ENCODE results near the gene AKNAD1.
A peak's percentile ranks its signal among the peaks of the same experiment; 100 is the strongest.

AKNAD1 gene

DNA sequence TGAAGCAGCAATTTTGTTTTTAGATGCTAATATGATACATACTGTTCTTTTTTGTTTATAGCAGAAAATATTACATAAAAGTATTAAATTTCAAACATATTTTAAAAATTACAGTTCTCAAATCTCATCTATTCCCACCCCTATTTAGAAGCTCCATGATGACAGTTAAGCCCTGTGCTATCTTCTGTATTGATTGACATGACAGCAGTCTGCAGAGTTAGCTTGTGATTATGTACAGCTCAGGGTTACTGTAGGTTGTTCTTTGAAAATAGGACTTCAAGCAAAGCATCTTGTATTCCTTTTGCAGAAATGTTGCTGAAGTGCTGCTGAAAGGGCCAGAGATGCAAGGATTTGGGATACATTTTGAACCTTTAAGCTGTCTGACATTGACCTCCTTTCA, 28.1 kb upstream of the AKNAD1 start:
- Histone ChIP-seq H3K36me3 (ENCODE audit: insufficient read depth, low read length) (no peaks in the 10 kb centered on the region), H3K79me2 (ENCODE audit: control insufficient read depth, insufficient read depth, low read length, unreplicated experiment) (peaks cover 42% of the 10 kb centered on the region), H3K27ac (ENCODE audit: low read depth, low read length) (no peak overlapping the region), H3K4me1 (ENCODE audit: control insufficient read depth, insufficient read depth, low read length, unreplicated experiment) (peaks cover 11% of the 10 kb centered on the region), H3K4me3 (ENCODE audit: low read depth, low read length) (no peak overlapping the region), H3K27me3 (ENCODE audit: insufficient read depth, low read length) (no peaks in the 10 kb centered on the region), H2AFZ (ENCODE audit: low read length, unreplicated experiment) (no peak overlapping the region)

DNA sequence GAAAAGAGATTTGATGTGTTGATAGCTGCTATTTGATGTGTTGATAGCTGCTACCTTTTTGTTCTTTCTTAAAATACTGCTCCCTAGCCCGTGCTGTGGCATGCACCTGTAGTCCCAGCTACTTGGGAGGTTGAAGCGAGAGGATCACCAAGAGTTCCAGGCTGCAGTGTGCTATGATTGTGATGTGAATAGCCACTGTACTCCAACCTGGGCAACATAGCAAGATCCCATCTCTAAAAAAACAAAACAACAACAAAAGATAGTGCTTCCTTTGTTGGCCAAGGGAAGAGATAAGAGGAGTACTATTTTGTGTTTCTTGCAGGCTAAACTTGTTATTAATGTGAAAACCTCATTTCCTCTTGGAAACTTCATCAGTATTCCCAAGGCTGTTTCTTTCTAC, 25.9 kb upstream of the AKNAD1 start:
- Histone ChIP-seq H3K27me3 (ENCODE audit: insufficient read depth, low read length) (no peaks in the 10 kb centered on the region), H3K27ac (ENCODE audit: low read depth, low read length) (no peak overlapping the region), H2AFZ (ENCODE audit: low read length, unreplicated experiment) (no peak overlapping the region), H3K79me2 (ENCODE audit: control insufficient read depth, insufficient read depth, low read length, unreplicated experiment) (peaks cover 63% of the 10 kb centered on the region), H3K4me1 (ENCODE audit: control insufficient read depth, insufficient read depth, low read length, unreplicated experiment) (peaks cover 18% of the 10 kb centered on the region), H3K36me3 (ENCODE audit: insufficient read depth, low read length) (no peaks in the 10 kb centered on the region), H3K4me3 (ENCODE audit: low read depth, low read length) (no peak overlapping the region)

DNA sequence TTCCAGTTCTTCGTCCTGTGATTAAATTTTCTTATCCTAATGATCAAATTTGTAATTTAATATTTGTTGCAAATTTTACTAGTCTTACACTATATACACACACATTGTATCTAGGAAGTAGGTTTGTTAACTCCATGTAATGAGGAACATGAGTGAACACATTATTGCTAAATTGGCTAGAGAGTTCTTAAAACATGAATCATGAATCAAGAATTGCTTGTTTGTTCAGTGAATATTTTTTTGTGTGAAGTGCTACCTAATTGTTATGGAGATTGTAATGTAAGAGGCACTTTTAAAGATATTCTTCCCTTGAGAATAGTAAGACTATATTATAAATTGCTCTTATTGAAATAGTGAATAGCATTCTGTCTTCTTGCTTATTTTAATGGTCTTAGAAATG, 24.5 kb upstream of the AKNAD1 start:
- H3K27ac ChIP-seq (ENCODE audit: low read depth, low read length), result no peak overlapping the region
- no peak overlapping the region for H3K4me3 ChIP-seq (ENCODE audit: low read depth, low read length)
- peaks cover 18% of the 10 kb centered on the region for H3K4me1 ChIP-seq (ENCODE audit: control insufficient read depth, insufficient read depth, low read length, unreplicated experiment)
- H3K36me3 ChIP-seq (ENCODE audit: insufficient read depth, low read length), result no peaks in the 10 kb centered on the region
- H2AFZ ChIP-seq (ENCODE audit: low read length, unreplicated experiment), result no peak overlapping the region
- no peaks in the 10 kb centered on the region for H3K27me3 ChIP-seq (ENCODE audit: insufficient read depth, low read length)
- peaks cover 64% of the 10 kb centered on the region for H3K79me2 ChIP-seq (ENCODE audit: control insufficient read depth, insufficient read depth, low read length, unreplicated experiment)

DNA sequence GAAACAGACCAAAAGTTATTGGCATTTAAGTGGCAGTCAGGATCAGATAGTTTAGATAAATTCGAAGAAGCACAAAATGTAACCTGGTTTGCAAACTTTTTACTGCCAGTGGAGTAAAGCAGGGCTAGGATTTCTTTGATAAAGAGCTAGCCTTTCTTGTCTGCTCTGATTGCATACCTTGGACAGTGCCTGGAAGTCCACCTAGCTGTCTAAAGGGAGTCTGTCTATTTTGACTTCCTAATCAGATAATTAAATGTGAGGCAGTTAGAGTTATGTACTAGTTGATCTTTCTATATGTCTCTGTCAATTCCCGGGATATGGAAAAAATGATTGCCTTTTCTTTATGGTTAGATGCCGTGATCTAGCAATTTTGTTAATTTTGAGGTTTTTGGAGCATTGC, 24.0 kb upstream of the AKNAD1 start:
- no peaks in the 10 kb centered on the region for H3K36me3 ChIP-seq (ENCODE audit: insufficient read depth, low read length)
- H3K4me3 ChIP-seq (ENCODE audit: low read depth, low read length), result no peak overlapping the region
- no peak overlapping the region for H3K27ac ChIP-seq (ENCODE audit: low read depth, low read length)
- no peak overlapping the region for H2AFZ ChIP-seq (ENCODE audit: low read length, unreplicated experiment)
- H3K79me2 ChIP-seq (ENCODE audit: control insufficient read depth, insufficient read depth, low read length, unreplicated experiment), result peaks cover 61% of the 10 kb centered on the region
- no peaks in the 10 kb centered on the region for H3K27me3 ChIP-seq (ENCODE audit: insufficient read depth, low read length)
- peaks cover 18% of the 10 kb centered on the region for H3K4me1 ChIP-seq (ENCODE audit: control insufficient read depth, insufficient read depth, low read length, unreplicated experiment)

DNA sequence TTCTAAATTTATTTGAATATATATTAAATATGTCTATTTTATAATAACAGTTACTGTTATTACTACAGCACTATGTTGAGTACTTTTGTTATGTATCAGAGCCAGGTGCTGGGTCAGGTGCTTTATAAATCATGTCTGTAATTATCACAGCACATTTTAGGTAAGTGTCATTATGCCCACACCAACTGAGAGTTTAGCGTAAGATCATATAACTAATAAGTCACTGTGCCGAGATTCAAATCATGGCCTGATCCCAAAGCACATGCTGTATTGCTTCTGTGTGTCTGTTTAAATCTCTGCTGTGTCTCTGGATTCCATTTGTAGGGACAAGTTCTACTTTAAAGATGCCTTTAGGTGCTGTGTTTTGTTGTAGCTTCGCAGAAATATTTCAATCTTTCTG, 21.8 kb upstream of the AKNAD1 start:
- peaks cover 60% of the 10 kb centered on the region for H3K79me2 ChIP-seq (ENCODE audit: control insufficient read depth, insufficient read depth, low read length, unreplicated experiment)
- H3K36me3 ChIP-seq (ENCODE audit: insufficient read depth, low read length), result no peaks in the 10 kb centered on the region
- no peak overlapping the region for H3K27ac ChIP-seq (ENCODE audit: low read depth, low read length)
- H3K4me3 ChIP-seq (ENCODE audit: low read depth, low read length), result peak overlapping the region; percentile 83
- no peak overlapping the region for H2AFZ ChIP-seq (ENCODE audit: low read length, unreplicated experiment)
- H3K27me3 ChIP-seq (ENCODE audit: insufficient read depth, low read length), result no peaks in the 10 kb centered on the region
- H3K4me1 ChIP-seq (ENCODE audit: control insufficient read depth, insufficient read depth, low read length, unreplicated experiment), result peaks cover 18% of the 10 kb centered on the region

DNA sequence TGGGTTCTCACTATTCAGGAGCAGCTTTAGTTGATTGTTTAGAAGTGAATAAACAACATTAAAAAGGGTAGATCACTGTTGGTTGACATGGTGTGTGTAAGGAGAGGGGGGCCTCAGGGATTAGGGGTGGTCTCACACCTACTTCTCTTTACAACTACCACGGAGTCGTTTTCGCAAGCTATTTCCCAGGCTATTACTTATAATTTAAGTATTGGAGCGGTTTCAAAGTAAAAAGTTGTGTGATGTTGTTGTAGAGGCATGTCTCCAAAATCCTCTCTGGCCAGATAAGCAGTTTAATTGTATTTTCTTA, 21.2 kb upstream of the AKNAD1 start:
- Histone ChIP-seq H3K27ac (ENCODE audit: low read depth, low read length) (peak overlapping the region; percentile 73; the same call in 1 of the 2 replicates), H3K79me2 (ENCODE audit: control insufficient read depth, insufficient read depth, low read length, unreplicated experiment) (peaks cover 55% of the 10 kb centered on the region), H2AFZ (ENCODE audit: low read length, unreplicated experiment) (no peak overlapping the region), H3K36me3 (ENCODE audit: insufficient read depth, low read length) (no peaks in the 10 kb centered on the region), H3K27me3 (ENCODE audit: insufficient read depth, low read length) (no peaks in the 10 kb centered on the region), H3K4me1 (ENCODE audit: control insufficient read depth, insufficient read depth, low read length, unreplicated experiment) (peaks cover 18% of the 10 kb centered on the region), H3K4me3 (ENCODE audit: low read depth, low read length) (peak overlapping the region; percentile 83)

DNA sequence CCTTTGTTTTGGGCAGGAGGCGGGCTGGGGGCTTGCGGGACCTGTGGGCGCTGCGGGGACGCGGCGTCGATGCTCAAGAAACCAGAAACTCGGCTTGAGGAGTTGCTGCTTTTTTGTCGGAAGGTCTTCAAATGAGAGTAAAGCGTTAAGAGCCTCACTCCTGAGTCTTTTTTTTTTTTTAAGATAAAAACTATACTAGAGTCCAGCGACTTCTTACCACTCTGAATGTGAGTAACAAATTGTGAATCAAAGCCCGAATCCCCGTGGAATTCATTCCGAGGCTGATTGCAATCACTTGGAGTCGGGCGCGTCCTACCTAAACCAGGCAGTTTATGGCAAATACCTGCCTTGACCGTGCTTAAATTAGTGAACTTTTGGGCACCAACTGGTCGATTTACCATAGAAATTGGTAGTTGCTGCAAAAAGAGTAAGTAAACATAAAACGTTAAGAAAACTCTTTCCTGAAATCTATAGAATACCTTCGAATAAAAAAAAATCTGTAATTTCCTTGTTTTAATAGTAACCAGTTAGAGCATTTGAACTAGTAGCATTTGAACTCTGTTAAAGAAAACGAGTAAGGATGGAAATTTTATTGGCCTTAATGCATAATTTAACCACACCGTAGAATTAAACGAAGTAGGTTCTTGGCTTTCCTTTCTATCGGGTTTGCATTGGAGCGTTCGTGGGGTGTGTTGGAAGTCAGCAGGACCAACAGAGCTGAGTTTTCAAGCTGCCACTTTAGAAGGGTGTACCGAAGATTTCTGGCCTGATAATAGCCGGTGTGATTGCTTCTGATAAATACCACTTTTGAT, 20.7 kb upstream of the AKNAD1 start:
- H2AFZ ChIP-seq (ENCODE audit: low read length, unreplicated experiment), result peak overlapping the region; percentile 83
- H3K4me1 ChIP-seq (ENCODE audit: control insufficient read depth, insufficient read depth, low read length, unreplicated experiment), result peaks cover 18% of the 10 kb centered on the region
- H3K27ac ChIP-seq (ENCODE audit: low read depth, low read length), result peak overlapping the region; percentile 73

DNA sequence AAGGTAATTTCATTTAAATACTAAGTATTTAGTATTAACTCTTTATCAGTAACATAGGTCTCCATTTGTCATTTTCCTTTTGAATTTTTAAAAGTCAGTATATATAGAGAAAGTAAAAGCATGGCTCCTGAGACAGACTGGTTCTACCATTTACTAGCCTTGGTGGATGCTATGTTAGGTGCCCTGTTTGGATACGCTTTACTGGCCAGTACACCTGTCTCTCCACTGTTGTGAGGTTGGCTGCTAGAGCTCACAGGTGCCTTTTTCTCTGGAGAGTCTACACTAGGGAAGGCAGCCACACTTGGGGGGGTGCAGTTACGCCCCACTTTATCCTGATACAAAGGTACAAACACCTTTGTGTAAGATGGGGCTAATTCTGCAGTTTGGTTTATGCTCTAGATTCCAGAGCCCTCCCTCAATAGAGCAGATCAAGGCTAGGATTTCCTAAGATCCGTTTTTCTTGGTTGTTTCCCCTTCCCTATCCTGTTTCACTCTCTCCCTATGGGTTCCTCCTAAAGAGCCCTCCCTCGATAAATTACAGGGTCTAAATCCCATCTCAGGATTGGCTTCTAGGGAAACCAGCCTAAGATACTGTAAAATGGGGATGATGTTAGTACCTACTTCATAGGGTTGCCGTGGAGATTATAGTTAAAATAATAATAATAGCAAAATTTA, 14.3 kb upstream of the AKNAD1 start:
- H3K27ac ChIP-seq (ENCODE audit: low read depth, low read length), result no peak overlapping the region
- no peaks in the 10 kb centered on the region for H3K36me3 ChIP-seq (ENCODE audit: insufficient read depth, low read length)
- no peak overlapping the region for H2AFZ ChIP-seq (ENCODE audit: low read length, unreplicated experiment)
- no peak overlapping the region for H3K4me3 ChIP-seq (ENCODE audit: low read depth, low read length)
- H3K79me2 ChIP-seq (ENCODE audit: control insufficient read depth, insufficient read depth, low read length, unreplicated experiment), result no peaks in the 10 kb centered on the region
- H3K4me1 ChIP-seq (ENCODE audit: control insufficient read depth, insufficient read depth, low read length, unreplicated experiment), result no peaks in the 10 kb centered on the region
- H3K27me3 ChIP-seq (ENCODE audit: insufficient read depth, low read length), result no peaks in the 10 kb centered on the region

More for the DNA sequence above, 20.7 kb upstream of the AKNAD1 start:
- peak overlapping the region; percentile 83 for H3K4me3 ChIP-seq (ENCODE audit: low read depth, low read length)
- H3K27me3 ChIP-seq (ENCODE audit: insufficient read depth, low read length), result no peaks in the 10 kb centered on the region
- H3K79me2 ChIP-seq (ENCODE audit: control insufficient read depth, insufficient read depth, low read length, unreplicated experiment), result peaks cover 50% of the 10 kb centered on the region
- no peaks in the 10 kb centered on the region for H3K36me3 ChIP-seq (ENCODE audit: insufficient read depth, low read length)

DNA sequence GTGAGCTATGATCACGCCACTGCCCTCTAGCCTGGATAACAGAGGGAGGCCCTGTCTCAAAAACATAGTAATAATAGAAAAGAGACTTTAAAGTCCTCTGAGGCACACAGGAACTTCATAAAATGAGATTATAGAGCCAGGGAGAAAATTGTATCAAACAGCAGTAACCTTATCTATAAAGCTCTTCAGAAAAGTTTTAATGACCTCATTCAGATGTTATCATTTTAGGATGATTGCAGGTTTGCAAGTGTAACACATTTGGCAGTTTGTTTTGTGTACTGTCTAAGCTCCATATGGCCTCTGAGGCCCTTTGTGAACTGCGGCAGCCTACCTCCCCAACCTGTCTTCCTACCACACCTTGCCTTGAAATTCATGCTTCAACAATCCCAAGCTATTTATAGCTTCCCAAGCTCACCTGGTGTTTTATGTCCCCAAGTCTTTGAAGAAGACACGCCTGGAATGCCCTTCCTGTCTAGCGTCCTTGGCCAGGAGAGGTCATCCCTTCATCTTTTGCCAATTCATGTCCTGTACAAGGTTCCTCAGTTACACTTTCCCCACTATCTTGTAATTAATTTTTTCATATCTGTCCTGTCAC, 8.5 kb upstream of the AKNAD1 start:
- H3K4me3 ChIP-seq (ENCODE audit: low read depth, low read length), result no peak overlapping the region
- no peaks in the 10 kb centered on the region for H3K79me2 ChIP-seq (ENCODE audit: control insufficient read depth, insufficient read depth, low read length, unreplicated experiment)
- H3K27me3 ChIP-seq (ENCODE audit: insufficient read depth, low read length), result no peaks in the 10 kb centered on the region
- H3K4me1 ChIP-seq (ENCODE audit: control insufficient read depth, insufficient read depth, low read length, unreplicated experiment), result no peaks in the 10 kb centered on the region
- no peaks in the 10 kb centered on the region for H3K36me3 ChIP-seq (ENCODE audit: insufficient read depth, low read length)
- no peak overlapping the region for H3K27ac ChIP-seq (ENCODE audit: low read depth, low read length)
- H2AFZ ChIP-seq (ENCODE audit: low read length, unreplicated experiment), result no peak overlapping the region

DNA sequence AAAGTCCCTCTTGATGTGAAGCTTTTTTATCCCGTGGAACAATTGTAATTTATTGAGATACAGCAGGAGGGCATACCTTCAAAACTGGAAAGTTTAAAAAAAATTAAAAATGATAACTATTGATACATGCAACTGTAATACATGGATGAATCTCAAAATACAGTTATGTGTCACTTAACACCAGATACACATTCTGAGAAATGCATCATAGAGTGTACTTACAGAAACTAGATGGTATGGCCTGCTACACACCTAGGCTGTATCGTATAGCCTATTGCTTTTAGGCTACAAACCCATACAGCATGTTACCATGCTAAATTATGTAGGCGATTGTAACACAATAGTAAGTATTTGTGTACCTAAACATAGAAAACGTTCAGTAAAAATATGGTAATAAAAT, 7.1 kb upstream of the AKNAD1 start:
- Histone ChIP-seq H3K4me3 (ENCODE audit: low read depth, low read length) (no peak overlapping the region), H2AFZ (ENCODE audit: low read length, unreplicated experiment) (no peak overlapping the region), H3K79me2 (ENCODE audit: control insufficient read depth, insufficient read depth, low read length, unreplicated experiment) (no peaks in the 10 kb centered on the region), H3K27me3 (ENCODE audit: insufficient read depth, low read length) (no peaks in the 10 kb centered on the region), H3K36me3 (ENCODE audit: insufficient read depth, low read length) (no peaks in the 10 kb centered on the region), H3K27ac (ENCODE audit: low read depth, low read length) (no peak overlapping the region), H3K4me1 (ENCODE audit: control insufficient read depth, insufficient read depth, low read length, unreplicated experiment) (no peaks in the 10 kb centered on the region)
